Stromal cell of bone marrow (primary cell): ENCODE results near the gene NEURL1.
"Not testable (repeated sequence)": the region's sequence is repeated elsewhere in the genome, so short reads cannot be mapped to it uniquely, and the experiment has no call there.

Experiments used
- DNase-seq: peaks from one replicate; pipeline ENCODE4 v3.0.0-alpha.2; 2012; ENCODE audit warnings: low read depth

Gene NEURL1

GRCh38 chr10:103584216-103585010 is 90.9 kb downstream of the NEURL1 start:
- no peak for DNase-seq

DNA sequence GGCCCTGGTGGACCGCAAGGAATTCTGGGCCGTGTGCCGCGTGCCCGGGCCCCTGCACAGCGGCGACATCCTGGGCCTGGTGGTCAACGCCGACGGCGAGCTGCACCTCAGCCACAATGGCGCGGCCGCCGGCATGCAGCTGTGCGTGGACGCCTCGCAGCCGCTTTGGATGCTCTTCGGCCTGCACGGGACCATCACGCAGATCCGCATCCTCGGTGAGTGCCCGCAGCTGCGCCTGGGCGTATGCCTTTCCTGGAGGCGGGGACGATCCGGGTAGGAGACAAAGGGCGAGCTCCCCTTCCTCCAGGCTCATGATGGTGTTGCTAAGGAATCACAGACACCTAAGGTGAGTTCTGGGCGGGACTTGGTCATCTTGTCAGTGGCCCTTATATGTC is 91.5 kb downstream of the NEURL1 start:
- no peak for DNase-seq

DNA sequence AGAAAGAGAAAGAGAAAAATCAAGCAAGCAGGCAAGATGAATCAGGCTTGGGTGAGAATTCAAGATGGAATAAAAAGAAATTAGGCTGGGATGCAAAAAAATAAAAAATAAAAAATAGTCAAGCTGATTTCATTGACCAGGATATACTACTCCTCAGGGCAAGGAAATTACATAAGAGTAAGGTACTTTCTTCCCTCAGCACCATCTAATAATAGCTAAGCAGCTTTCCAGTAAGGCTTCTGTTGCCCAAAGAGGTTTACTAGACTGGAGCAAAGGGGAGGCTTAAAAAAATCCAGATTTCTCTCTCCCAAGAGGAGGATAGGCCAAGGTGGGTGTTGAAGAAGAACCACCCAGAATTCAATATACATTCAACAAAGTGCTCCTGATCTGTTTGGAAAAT is 93.6 kb downstream of the NEURL1 start:
- no peak for DNase-seq

- DNase-seq = no peak
Measured at GRCh38 chr10:103589074-103589630, 95.6 kb downstream of the NEURL1 start.

GRCh38 chr10:103590060-103590459 is 96.6 kb downstream of the NEURL1 start:
- no peak for DNase-seq

- no peak for DNase-seq
Measured at GRCh38 chr10:103590744-103591291, 97.3 kb downstream of the NEURL1 start.

DNA sequence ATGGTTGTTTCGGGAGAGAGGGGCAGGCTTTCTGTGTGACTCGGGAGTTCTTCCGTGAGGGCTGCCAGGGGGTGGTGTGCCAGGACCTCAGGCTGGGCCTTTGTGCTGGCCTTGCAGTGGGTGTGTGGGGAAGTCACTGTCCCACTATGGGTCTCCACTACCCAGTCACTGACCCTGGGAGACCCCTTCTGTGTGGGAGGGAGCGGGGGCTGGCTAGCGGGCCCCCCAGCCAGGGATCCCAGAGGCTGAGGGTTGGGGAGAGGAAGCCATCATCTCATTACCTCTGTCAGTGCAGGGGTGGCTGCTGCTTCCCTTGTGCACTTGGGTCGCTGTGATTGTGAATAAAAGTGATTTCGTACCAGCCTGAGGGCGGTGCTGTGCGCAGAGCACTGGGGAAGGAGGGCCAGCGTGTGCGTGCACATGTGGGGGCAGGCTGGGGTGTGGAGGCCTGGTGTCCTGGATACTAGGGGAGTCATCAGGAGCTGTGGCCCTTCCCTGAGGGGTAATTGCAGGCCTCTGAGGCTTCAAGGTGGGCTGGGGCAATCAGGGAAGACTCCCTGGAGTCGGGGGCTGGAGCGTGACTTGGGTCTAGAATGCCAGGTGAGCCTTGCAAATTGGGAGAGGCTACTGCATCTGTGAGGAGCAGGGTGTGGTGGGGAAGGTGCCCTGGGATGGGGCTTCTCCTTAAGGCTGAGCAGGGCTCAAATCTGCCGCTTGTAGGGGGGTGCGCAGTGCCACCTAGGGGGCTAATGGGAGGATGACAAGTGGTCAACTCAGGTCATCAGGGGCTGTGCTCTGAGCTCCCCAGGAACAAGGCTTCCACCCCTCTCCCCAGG is 98.9 kb downstream of the NEURL1 start:
- DNase-seq = no peak

GRCh38 chr10:103593022-103593570 is 99.6 kb downstream of the NEURL1 start:
- DNase-seq = no peak

- DNase-seq = no peak
Measured at GRCh38 chr10:103595933-103596726, 102.6 kb downstream of the NEURL1 start.

- no peak for DNase-seq
Measured at GRCh38 chr10:103597003-103597402, 103.5 kb downstream of the NEURL1 start.

DNA sequence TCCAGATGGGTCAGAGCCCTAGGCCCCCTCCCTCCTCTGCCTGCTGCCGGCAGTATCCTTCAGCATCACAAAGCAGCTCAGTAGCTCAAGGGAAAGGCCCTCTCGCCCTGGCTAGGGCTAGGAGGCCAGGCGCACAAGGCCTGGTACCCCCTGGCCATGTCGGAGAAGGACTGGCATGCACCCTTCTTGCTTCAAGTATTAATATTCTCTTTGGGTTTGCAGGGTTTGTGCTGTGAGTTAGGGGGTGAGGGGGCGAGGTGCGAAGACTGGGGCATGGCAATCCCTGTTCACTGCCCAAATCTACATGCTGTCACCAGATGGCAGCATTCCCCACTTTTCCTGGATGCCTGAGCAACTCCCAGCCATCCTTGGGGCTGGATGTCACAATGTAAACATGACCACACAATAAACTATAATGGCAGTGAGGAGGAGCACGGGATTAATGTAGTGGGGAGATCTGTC is 105.2 kb downstream of the NEURL1 start:
- peak; percentile 64 for DNase-seq

GRCh38 chr10:103599211-103599610 is 105.7 kb downstream of the NEURL1 start:
- DNase-seq = no peak

DNA sequence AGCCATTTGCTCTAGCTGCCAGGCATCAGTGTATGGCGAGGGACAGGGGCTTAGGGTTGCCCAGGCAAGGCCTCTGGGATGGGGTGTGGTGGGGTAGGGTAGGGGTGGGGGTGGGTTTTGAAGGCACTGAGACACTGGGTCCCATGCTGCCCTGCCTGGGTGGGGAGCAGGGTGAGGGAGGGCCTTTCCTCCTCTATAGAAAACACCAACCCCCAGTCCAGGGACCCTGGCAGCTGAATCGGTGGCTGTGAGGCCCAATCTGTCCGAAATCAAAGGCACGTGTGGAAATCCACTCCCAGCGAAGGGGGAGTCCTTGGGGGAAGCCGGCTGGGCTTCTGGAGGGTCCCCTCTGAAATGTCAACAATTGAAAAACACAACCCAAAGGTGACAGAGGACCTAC is 106.4 kb downstream of the NEURL1 start:
- no peak for DNase-seq

GRCh38 chr10:103600325-103600724 is 106.8 kb downstream of the NEURL1 start:
- no peak for DNase-seq

GRCh38 chr10:103600956-103601569 is 107.6 kb downstream of the NEURL1 start:
- no peak for DNase-seq

DNA sequence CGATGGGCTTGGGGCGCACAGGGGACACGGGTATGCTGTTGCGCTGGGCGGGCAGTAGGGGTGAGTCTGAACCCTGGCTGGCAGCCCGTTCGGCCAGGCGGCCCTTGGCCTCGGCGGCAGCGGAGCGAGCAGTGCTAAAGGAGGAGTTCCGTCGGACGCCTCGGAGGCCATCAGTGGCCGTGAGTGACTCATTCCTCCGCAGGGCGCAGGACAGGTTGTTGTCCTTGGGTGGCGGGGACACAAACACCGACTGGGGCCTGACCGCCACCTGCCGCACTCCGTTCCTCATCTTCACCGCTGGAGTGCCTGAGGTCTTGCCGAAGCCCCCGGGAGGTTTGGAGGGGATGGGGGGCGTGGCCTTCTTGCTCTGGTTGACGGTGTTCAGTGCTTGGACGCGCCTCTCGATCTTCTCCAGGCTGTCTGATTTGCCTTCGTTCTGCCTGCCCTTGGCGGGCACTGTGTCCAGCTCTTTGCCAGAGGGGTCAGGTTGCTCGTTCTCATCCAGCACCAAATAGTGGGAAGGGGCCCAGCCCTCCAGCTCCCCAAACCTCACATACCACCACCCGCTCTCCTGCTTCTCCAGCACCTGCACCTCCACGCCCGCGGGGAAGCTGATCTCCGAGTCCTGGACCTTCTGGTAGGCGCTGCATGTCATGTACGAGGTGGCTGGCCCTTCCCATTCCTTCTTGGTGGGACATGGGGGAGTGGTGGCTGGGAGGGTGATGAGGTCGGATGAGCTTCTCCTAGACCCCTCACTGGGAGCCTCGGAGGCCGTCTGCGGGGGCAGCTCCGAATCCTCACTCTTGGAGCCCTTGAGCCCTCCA is 108.7 kb downstream of the NEURL1 start:
- DNase-seq = no peak

- DNase-seq = no peak
Measured at GRCh38 chr10:103602852-103603155, 109.3 kb downstream of the NEURL1 start.

- DNase-seq = no peak
Measured at GRCh38 chr10:103603382-103603781, 109.9 kb downstream of the NEURL1 start.

GRCh38 chr10:103605359-103606096 is 112.0 kb downstream of the NEURL1 start:
- DNase-seq = peak; percentile 47

- DNase-seq = not testable (repeated sequence)
Measured at GRCh38 chr10:103606097-103606438, 112.6 kb downstream of the NEURL1 start.
